GM12872 (cell line): Measurements from ENCODE around the gene HOXD4.

ENCODE experiments used
- TF ChIP-seq, protein P1 (sequence below): IDR thresholded peaks from 3 replicates; pipeline ENCODE4 v1.5.1; 2011; ENCODE audit warnings: low read depth, mild to moderate bottlenecking, low read length, moderate library complexity; ENCODE audit not compliant: insufficient read depth

HOXD4 gene

DNA sequence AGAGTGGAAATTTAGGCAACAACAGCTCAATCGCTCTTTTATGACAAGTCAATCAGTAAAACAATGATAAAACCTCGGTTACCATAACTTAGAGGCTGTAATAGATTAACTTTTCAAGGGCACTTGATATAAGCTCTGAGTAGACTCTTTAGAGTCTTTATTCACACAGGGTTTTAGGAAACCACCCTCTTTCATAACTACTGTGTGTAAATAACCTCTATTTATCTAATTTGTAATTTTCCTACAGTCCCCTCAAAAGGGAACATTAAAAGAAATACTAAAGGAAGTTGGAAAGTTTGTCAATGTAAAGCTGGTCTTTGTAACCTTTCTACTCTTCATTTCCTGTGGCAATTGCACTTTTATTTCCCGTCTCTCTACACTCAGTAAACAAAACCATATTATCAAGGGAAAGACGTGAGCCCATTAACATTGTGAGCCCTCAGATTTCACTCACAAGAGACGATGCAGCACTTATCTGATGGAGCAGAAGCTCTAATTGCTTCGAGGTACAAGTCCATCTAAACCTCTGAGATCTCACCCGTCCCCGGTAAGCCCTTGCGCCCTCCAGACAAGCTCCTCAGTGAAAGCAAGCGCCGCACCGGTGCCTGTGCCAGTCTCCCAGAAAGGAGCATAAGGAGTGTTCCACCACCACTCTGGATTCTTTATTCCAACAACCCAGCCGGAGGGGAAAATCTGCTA lies 36.0 kb downstream of the HOXD4 start:
- TF ChIP-seq, protein P1, sequence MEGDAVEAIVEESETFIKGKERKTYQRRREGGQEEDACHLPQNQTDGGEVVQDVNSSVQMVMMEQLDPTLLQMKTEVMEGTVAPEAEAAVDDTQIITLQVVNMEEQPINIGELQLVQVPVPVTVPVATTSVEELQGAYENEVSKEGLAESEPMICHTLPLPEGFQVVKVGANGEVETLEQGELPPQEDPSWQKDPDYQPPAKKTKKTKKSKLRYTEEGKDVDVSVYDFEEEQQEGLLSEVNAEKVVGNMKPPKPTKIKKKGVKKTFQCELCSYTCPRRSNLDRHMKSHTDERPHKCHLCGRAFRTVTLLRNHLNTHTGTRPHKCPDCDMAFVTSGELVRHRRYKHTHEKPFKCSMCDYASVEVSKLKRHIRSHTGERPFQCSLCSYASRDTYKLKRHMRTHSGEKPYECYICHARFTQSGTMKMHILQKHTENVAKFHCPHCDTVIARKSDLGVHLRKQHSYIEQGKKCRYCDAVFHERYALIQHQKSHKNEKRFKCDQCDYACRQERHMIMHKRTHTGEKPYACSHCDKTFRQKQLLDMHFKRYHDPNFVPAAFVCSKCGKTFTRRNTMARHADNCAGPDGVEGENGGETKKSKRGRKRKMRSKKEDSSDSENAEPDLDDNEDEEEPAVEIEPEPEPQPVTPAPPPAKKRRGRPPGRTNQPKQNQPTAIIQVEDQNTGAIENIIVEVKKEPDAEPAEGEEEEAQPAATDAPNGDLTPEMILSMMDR = no peak

DNA sequence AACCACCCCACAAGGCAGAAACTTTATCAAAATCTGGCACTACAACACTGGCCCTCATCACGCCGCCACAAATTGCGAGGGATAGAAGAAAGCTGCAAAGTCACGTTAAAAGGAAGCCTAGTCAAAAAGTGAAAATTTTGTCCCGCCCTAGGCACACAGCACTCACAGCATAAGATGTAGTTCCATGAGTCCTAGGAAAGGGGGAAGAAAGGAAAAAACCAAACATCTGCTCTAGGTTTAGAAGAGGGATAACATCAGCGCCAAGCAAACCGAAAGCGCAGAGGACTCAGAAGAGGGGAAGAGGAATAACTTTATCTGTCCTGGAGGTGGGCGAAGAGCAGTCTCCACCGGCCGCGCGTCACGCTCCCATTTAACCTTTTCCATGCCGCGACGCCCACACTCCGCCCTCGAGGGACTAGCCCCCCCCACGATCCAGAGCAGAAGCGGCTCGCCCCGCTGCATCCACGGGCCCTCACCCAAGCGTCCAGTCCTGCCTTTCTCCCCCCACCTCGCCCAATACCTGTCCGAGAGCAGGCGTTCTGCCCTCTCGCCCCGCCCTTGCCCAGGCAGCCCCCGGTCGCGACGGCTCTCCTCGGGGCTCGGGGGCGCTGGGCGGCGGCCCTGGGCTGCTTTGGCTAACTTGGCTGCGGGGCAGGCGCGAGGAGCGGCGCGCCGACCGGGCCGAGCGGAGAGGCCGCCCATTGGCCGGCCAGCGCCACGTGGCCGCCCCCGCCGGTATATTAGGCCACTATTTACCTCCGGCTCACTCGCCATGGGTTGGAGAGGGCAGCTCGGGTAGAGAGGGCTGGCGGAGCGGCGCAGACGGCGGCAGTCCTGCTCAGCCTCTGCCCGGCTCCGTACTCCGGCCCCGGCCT lies 36.8 kb downstream of the HOXD4 start, which contains the start of gene HOXD1:
TSS of gene HOXD1 (plus strand) at position 770 of the 875 bp plus-strand sequence. CDS start 134 bp downstream, outside the sequence.
- TF ChIP-seq, protein P1 = no peak

DNA sequence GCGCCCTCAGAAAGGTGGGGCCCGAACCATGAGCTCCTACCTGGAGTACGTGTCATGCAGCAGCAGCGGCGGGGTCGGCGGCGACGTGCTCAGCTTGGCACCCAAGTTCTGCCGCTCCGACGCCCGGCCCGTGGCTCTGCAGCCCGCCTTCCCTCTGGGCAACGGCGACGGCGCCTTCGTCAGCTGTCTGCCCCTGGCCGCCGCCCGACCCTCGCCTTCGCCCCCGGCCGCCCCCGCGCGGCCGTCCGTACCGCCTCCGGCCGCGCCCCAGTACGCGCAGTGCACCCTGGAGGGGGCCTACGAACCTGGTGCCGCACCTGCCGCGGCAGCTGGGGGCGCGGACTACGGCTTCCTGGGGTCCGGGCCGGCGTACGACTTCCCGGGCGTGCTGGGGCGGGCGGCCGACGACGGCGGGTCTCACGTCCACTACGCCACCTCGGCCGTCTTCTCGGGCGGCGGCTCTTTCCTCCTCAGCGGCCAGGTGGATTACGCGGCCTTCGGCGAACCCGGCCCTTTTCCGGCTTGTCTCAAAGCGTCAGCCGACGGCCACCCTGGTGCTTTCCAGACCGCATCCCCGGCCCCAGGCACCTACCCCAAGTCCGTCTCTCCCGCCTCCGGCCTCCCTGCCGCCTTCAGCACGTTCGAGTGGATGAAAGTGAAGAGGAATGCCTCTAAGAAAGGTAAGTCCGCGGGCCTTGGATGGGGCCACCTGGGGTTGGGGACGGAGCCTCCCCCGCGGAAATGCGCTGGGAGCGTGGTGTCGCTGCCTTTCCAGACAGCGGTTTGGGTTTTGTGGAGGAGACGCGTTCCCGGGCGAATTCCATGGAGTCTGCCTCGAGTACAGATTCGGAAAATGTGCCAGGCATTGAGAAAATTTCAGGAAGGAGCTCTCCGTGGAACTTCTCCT lies 37.7 kb downstream of the HOXD4 start:
- TF ChIP-seq, protein P1 = no peak

DNA sequence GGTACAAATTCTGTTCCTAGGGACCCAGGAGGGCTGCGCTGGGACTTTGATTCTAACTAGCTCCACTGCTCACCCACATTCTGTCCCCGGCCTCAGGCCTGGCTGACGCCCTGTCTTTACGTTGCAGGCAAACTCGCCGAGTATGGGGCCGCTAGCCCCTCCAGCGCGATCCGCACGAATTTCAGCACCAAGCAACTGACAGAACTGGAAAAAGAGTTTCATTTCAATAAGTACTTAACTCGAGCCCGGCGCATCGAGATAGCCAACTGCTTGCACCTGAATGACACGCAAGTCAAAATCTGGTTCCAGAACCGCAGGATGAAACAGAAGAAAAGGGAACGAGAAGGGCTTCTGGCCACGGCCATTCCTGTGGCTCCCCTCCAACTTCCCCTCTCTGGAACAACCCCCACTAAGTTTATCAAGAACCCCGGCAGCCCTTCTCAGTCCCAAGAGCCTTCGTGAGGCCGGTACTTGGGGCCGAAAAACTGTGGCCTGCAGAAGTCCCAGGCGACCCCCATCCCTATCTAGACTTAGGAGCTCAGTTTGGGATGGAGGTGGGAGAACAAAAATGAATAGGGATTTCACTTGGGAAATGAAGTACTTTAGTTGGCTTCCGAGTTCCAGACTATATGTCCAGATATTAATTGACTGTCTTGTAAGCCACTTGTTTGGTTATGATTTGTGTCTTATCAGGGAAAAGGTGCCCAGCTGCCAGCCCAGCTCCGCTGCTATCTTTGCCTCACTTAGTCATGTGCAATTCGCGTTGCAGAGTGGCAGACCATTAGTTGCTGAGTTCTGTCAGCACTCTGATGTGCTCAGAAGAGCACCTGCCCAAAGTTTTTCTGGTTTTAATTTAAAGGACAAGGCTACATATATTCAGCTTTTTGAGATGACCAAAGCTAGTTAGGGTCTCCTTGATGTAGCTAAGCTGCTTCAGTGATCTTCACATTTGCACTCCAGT lies 38.6 kb downstream of the HOXD4 start:
- TF ChIP-seq, protein P1 = no peak

DNA sequence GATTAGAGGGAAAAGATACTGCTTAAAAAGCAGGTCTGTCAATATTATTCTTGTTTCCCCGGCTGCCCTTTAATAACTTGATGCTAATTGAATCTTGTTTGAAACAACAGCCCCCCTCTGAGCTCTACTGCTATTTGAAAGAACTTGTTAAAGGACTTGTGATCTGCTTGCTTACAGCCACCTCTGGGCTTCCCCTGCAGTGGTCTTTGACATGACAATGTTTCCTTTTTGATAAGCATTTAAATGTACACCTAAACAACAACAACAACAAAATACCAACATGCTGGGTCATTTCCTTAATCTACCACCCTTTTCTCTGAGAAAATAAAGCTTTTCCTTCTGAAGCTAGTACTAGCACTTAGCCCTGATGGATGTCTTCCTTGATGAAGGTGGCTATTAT lies 41.0 kb downstream of the HOXD4 start:
- TF ChIP-seq, protein P1 = no peak

DNA sequence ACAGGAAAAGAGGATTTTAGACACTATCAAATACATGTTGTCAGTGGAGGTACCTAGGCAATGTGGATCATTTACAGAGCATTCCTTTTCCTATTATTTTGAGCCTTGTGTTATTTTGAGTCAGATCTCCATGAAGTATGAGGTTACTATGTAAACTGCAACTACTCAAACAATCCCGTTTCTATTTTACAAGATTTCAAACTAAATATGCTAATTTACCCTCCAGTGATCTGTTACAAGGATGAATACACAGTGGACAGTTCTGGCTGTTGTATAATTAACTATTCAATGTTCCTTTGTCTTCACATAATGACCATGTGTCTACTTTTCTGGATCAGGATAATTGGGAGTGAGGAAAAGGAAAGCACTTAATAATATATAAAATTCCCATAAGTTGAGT lies 41.7 kb downstream of the HOXD4 start:
- TF ChIP-seq, protein P1 = no peak
